ENCODE results near the gene ANKS3. TPM values are rescaled to one million over a fixed set of nuclear protein-coding genes. Genes with fewer than 3 reads are reported as not detected.

The ANKS3 gene
- total RNA-seq, 1 experiment from 2014 or later, result 25.5 TPM

DNA sequence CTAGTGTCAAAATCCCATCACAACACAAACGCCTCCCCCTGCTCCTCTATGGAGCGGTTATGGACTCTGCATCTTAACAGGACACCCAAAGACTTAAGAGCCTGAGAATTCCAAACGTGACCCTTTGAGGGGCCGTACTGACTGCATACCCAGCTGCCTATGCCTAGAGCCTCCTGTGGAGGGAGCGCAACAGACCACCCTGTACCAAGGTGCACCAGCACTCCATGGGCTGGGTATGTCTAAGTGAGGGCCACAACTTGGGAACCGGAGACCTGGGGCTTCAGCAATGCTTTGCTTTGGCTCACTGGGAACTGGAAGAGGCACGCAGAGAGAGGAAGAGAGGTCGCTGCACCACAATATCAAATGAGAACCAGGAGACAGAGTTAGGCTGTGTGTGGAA is 5.4 kb downstream of the ANKS3 start:
- ATAC-seq (no peak), DNase-seq (ENCODE audit: low read depth, low spot score) (no peak)
- no peaks in the 10 kb centered on the region for H3K9me2 ChIP-seq (ENCODE audit: insufficient read depth)
- H3K4me1 ChIP-seq (ENCODE audit: control insufficient read depth in 1 of 2, insufficient read depth in 2 of 2, low read length in 2 of 2), result peaks cover 0 to 8% of the 10 kb centered on the region in 2 experiments; a peak in 2 of 4 replicates
- H3K27me3 ChIP-seq (ENCODE audit: insufficient read depth, low read length), result no peaks in the 10 kb centered on the region
- H2AFZ ChIP-seq (ENCODE audit: low read depth, low read length, poor library complexity, severe bottlenecking), result no peak overlapping the region
- no peak overlapping the region for H3K4me2 ChIP-seq (ENCODE audit: low read length)
- intact Hi-C loops (cut with micrococcal nuclease), result no loop called here
- H3K9me3 ChIP-seq (ENCODE audit: control insufficient read depth in 1 of 2, insufficient read depth in 1 of 2, low read depth in 1 of 2, low read length in 2 of 2), result no peaks in the 10 kb centered on the region
- H3K4me3 ChIP-seq (replicated peaks in 1 of 2; ENCODE audit: low read depth in 1 of 2, low read length in 2 of 2), result no peak overlapping the region
- TF ChIP-seq, protein P1, sequence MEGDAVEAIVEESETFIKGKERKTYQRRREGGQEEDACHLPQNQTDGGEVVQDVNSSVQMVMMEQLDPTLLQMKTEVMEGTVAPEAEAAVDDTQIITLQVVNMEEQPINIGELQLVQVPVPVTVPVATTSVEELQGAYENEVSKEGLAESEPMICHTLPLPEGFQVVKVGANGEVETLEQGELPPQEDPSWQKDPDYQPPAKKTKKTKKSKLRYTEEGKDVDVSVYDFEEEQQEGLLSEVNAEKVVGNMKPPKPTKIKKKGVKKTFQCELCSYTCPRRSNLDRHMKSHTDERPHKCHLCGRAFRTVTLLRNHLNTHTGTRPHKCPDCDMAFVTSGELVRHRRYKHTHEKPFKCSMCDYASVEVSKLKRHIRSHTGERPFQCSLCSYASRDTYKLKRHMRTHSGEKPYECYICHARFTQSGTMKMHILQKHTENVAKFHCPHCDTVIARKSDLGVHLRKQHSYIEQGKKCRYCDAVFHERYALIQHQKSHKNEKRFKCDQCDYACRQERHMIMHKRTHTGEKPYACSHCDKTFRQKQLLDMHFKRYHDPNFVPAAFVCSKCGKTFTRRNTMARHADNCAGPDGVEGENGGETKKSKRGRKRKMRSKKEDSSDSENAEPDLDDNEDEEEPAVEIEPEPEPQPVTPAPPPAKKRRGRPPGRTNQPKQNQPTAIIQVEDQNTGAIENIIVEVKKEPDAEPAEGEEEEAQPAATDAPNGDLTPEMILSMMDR (IDR thresholded peaks at IDR 0.05 in 2 of 3, conservative IDR thresholded peaks at IDR 0.05 in 1 of 3; ENCODE audit: borderline replicate concordance in 1 of 3, insufficient read depth in 1 of 3, low read depth in 2 of 3, low read length in 2 of 3), result no peak
- no peak for TF ChIP-seq JUND (IDR thresholded peaks at IDR 0.05)
- no peak for TF ChIP-seq FOSL1 (IDR thresholded peaks at IDR 0.05; ENCODE audit: low read depth)
- TF ChIP-seq POLR2AphosphoS5 (IDR thresholded peaks at IDR 0.05; ENCODE audit: low read depth, low read length), result no peak
- TF ChIP-seq ZNF274 (IDR thresholded peaks at IDR 0.05; ENCODE audit: low read depth, low read length), result no peak
- TF ChIP-seq SRF (IDR thresholded peaks at IDR 0.05; ENCODE audit: low read depth), result no peak
- TF ChIP-seq, protein P2, sequence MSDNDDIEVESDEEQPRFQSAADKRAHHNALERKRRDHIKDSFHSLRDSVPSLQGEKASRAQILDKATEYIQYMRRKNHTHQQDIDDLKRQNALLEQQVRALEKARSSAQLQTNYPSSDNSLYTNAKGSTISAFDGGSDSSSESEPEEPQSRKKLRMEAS (IDR thresholded peaks at IDR 0.05), result no peak
- no peak for TF ChIP-seq CEBPB (IDR thresholded peaks at IDR 0.05; ENCODE audit: low read depth)
- no peak for TF ChIP-seq RAD21 (IDR thresholded peaks at IDR 0.05; ENCODE audit: low read depth)
- TF ChIP-seq TCF7L2 (IDR thresholded peaks at IDR 0.05; ENCODE audit: borderline replicate concordance, extremely low read depth, insufficient read depth, insufficient read length), result no peak
- TF ChIP-seq, protein P3, sequence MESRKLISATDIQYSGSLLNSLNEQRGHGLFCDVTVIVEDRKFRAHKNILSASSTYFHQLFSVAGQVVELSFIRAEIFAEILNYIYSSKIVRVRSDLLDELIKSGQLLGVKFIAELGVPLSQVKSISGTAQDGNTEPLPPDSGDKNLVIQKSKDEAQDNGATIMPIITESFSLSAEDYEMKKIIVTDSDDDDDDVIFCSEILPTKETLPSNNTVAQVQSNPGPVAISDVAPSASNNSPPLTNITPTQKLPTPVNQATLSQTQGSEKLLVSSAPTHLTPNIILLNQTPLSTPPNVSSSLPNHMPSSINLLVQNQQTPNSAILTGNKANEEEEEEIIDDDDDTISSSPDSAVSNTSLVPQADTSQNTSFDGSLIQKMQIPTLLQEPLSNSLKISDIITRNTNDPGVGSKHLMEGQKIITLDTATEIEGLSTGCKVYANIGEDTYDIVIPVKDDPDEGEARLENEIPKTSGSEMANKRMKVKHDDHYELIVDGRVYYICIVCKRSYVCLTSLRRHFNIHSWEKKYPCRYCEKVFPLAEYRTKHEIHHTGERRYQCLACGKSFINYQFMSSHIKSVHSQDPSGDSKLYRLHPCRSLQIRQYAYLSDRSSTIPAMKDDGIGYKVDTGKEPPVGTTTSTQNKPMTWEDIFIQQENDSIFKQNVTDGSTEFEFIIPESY (IDR thresholded peaks at IDR 0.05; ENCODE audit: extremely low read depth, insufficient replicate concordance, low read length), result no peak
- TF ChIP-seq, protein P4, sequence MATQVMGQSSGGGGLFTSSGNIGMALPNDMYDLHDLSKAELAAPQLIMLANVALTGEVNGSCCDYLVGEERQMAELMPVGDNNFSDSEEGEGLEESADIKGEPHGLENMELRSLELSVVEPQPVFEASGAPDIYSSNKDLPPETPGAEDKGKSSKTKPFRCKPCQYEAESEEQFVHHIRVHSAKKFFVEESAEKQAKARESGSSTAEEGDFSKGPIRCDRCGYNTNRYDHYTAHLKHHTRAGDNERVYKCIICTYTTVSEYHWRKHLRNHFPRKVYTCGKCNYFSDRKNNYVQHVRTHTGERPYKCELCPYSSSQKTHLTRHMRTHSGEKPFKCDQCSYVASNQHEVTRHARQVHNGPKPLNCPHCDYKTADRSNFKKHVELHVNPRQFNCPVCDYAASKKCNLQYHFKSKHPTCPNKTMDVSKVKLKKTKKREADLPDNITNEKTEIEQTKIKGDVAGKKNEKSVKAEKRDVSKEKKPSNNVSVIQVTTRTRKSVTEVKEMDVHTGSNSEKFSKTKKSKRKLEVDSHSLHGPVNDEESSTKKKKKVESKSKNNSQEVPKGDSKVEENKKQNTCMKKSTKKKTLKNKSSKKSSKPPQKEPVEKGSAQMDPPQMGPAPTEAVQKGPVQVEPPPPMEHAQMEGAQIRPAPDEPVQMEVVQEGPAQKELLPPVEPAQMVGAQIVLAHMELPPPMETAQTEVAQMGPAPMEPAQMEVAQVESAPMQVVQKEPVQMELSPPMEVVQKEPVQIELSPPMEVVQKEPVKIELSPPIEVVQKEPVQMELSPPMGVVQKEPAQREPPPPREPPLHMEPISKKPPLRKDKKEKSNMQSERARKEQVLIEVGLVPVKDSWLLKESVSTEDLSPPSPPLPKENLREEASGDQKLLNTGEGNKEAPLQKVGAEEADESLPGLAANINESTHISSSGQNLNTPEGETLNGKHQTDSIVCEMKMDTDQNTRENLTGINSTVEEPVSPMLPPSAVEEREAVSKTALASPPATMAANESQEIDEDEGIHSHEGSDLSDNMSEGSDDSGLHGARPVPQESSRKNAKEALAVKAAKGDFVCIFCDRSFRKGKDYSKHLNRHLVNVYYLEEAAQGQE (IDR thresholded peaks at IDR 0.05; ENCODE audit: low read depth), result no peak
- TF ChIP-seq POLR2A (IDR thresholded peaks at IDR 0.05; ENCODE audit: borderline replicate concordance, extremely low read depth, insufficient read depth, insufficient read length), result no peak
- no peak for TF ChIP-seq YY1 (IDR thresholded peaks at IDR 0.05; ENCODE audit: extremely low read depth, insufficient replicate concordance, low read depth, low read length)
- no peak for TF ChIP-seq SIN3A (IDR thresholded peaks at IDR 0.05; ENCODE audit: low read depth)
- H3K27ac ChIP-seq (ENCODE audit: low read depth, low read length), result no peak overlapping the region
- peaks cover 27% of the 10 kb centered on the region for H3K79me2 ChIP-seq (ENCODE audit: insufficient read depth, low read length)
- no peak overlapping the region for H3K9ac ChIP-seq (ENCODE audit: low read length)
- H3K36me3 ChIP-seq (ENCODE audit: control insufficient read depth in 1 of 2, insufficient read depth in 2 of 2, low read length in 2 of 2), result peaks cover 3 to 25% of the 10 kb centered on the region in 2 experiments; a peak in 3 of 4 replicates
- no peaks in the 10 kb centered on the region for H4K20me1 ChIP-seq (ENCODE audit: insufficient read depth)
- BruUV-seq (replicated peaks), result no TSS peak
- ChIA-PET CTCF (no interaction called here), RAD21 (ENCODE audit: low non-redundant PET in 1 of 2, low total read pairs in 2 of 2, uncharacterized antibody in 2 of 2, unreplicated experiment in 2 of 2) (no interaction called here), POLR2A (no interaction called here)
